Breast epithelium (tissue), 4 donors: ENCODE data around the gene SP6. TPM values are rescaled to one million over a fixed set of nuclear protein-coding genes. Genes with fewer than 3 reads are reported as not detected.

ENCODE experiments used
- DNase-seq, 2 donors: peaks; one replicate each; pipeline ENCODE4 v3.0.0-alpha.2; 2019; ENCODE audit warnings: low spot score in 2 of 2
- H3K27ac ChIP-seq, 2 donors: fragments of 200-600 bp; sonication (generic) in 1 of 2; one replicate each; pipeline ENCODE4 v1.5.1; 2016 to 2019; ENCODE audit warnings: mild to moderate bottlenecking in 1 of 2
- H3K27me3 ChIP-seq, 2 donors: fragments of 200-600 bp; sonication (generic) in 1 of 2; one replicate each; pipeline versions ENCODE4 v1.5.1 to v1.6.0; 2017 to 2019; ENCODE audit warnings: control low read depth in 1 of 2, mild to moderate bottlenecking in 1 of 2
- H3K36me3 ChIP-seq: fragments of 200-600 bp; one replicate; pipeline ENCODE4 v1.5.1; 2019
- H3K4me1 ChIP-seq, 2 donors: fragments of 200-600 bp; sonication (generic); one replicate each; pipeline ENCODE4 v1.5.1; 2016 to 2019; ENCODE audit warnings: control low read depth in 1 of 2
- H3K4me3 ChIP-seq, 3 donors: fragments of 200-600 bp; sonication (generic); 1 replicate in 2 of 3; 2 replicates in 1 of 3; pipeline ENCODE4 v1.5.1; 2016 to 2019; ENCODE audit warnings: mild to moderate bottlenecking in 3 of 3, moderate library complexity in 2 of 3
- H3K9me3 ChIP-seq, 2 donors: fragments of 200-600 bp; sonication (generic) in 1 of 2; one replicate each; pipeline ENCODE4 v1.5.1; 2016 to 2019; ENCODE audit warnings: control low read depth in 1 of 2
- CTCF ChIP-seq, 3 donors: fragments of 450-650 bp; IDR thresholded peaks; one replicate each; pipeline ENCODE4 v1.5.1; 2016 to 2017; ENCODE audit warnings: antibody characterized with exemption in 3 of 3, mild to moderate bottlenecking in 3 of 3, moderate library complexity in 3 of 3
- POLR2A ChIP-seq: fragments of 450-650 bp; IDR thresholded peaks from one replicate; pipeline ENCODE4 v1.6.1; 2016; ENCODE audit warnings: antibody characterized with exemption, mild to moderate bottlenecking, moderate library complexity
- POLR2AphosphoS5 ChIP-seq, 3 donors: sonication (generic); formaldehyde crosslinking; IDR thresholded peaks; one replicate each; pipeline ENCODE4 v1.6.1; 2017; ENCODE audit warnings: antibody characterized with exemption in 3 of 3
- intact Hi-C: fragments of 100-400 bp; cut with DNase I; formaldehyde crosslinking; loops from one replicate; pipeline ENCODE4 v1.15.1; 2023; ENCODE audit warnings: low total_unique reads
- total RNA-seq, 3 donors: library from RNA; depleted of rRNA; stranded (reverse); fragments of >200 nt; gene quantifications; one replicate each; pipeline ENCODE4 v1.1.0, GENCODE V29; 2016

SP6 gene
- total RNA-seq, 3 donors from 2014 or later, result 0.48 to 5.3 (median 3.6) TPM

- no peak overlapping the region for H3K27ac ChIP-seq
- H3K4me3 ChIP-seq, result no peak overlapping the region
- H3K27me3 ChIP-seq, result no peaks in the 10 kb centered on the region
Observed at GRCh38 chr17:47862621-47863440, 11.9 kb upstream of the SP6 start.

DNA sequence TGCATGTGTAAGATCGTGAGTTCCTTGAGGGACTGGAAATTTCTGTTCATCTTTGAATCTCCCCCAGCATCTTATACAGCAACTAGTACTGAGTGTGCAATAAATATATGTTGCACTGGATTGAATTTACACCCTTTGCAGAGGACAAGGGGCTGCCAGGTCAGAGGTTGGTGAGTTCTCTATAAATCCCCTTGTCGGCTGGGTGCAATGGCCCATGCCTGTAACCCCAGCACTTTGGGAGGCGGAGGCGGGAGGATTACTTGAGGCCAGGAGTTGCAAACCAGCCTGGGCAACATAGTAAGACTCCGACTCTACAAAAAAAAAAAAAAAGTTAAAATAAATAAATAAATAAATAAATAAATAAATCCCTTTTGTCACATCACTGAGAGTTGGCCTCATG is 9.4 kb upstream of the SP6 start:
- Histone ChIP-seq H3K4me3 (no peak overlapping the region), H3K9me3 (no peaks in the 10 kb centered on the region), H3K36me3 (no peaks in the 10 kb centered on the region), H3K27me3 (no peaks in the 10 kb centered on the region), H3K4me1 (peaks cover 0 to 2% of the 10 kb centered on the region in 2 donors), H3K27ac (no peak overlapping the region)
- intact Hi-C loops, result no loop called here
- no peak for DNase-seq
- TF ChIP-seq CTCF (IDR thresholded peaks at IDR 0.05), result no peak
- TF ChIP-seq POLR2AphosphoS5 (IDR thresholded peaks at IDR 0.05), result no peak
- TF ChIP-seq POLR2A, result no peak

More at GRCh38 chr17:47862621-47863440, 11.9 kb upstream of the SP6 start:
- no peak for DNase-seq
- no peaks in the 10 kb centered on the region for H3K9me3 ChIP-seq
- no peaks in the 10 kb centered on the region for H3K36me3 ChIP-seq
- peaks cover 0 to 14% of the 10 kb centered on the region in 2 donors for H3K4me1 ChIP-seq
- no peak for TF ChIP-seq POLR2AphosphoS5 (IDR thresholded peaks at IDR 0.05)
- no peak for TF ChIP-seq CTCF (IDR thresholded peaks at IDR 0.05)
- TF ChIP-seq POLR2A, result no peak
- intact Hi-C loops, result no loop called here

DNA sequence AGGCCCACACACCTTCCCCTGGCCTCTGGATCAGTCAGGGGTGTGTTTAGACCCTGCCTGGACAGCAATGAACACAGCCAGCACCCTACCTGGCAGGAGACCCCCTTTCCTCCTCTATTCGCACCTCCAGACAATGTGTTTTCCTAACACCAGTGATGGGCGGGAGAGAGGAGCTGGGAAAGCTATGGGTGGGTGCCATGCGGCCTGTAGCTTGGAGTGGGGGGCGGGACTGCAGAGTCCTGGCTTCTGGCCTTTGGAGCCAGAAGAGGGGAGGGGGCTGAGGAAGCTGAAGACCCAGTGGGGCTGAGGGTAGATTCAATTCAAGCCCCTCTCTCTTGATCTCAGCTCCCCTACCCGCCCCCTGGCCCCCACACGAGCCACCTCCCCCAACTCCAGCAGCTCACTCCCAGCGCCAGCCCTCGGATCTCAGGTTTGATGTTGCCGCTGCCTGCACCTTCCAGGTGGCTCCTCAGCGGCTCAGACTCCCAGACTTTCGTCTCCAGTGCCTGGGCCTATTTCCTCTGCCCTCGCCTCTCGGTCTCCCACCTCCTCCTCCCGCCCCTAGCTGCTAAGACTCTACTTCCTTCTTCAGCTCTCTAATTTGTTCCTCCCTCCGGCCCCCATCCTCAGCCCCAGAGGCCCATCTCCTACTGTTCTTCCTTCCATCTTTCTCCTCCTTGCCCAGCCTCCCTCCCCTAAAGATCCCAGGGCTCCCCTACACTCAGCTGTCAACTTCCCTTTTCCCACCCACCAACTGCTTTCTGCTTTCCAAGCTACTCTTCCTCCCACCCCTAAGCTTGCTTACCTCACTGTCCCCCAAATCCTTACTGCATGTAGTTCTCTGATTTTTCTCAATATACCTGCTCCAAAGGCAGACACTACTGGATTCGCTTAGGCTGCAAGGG is 6.8 kb upstream of the SP6 start:
- H3K9me3 ChIP-seq, result no peaks in the 10 kb centered on the region
- intact Hi-C loops, result no loop called here
- H3K4me3 ChIP-seq, result no peak overlapping the region
- H3K36me3 ChIP-seq, result no peaks in the 10 kb centered on the region
- H3K4me1 ChIP-seq, result no peaks in the 10 kb centered on the region
- H3K27me3 ChIP-seq, result peaks cover 0 to 7% of the 10 kb centered on the region in 2 donors
- DNase-seq, result no peak
- TF ChIP-seq CTCF (IDR thresholded peaks at IDR 0.05) (no peak), POLR2AphosphoS5 (IDR thresholded peaks at IDR 0.05) (no peak), POLR2A (no peak)
- H3K27ac ChIP-seq, result no peak overlapping the region

GRCh38 chr17:47856830-47857229 is 5.9 kb upstream of the SP6 start:
- H3K27ac ChIP-seq, result peak overlapping the region in 1 of 2 donors; percentile 38
- H3K36me3 ChIP-seq, result no peaks in the 10 kb centered on the region
- no peak for DNase-seq
- H3K4me1 ChIP-seq, result no peaks in the 10 kb centered on the region
- TF ChIP-seq CTCF (IDR thresholded peaks at IDR 0.05), result no peak
- TF ChIP-seq POLR2A, result no peak
- no peak for TF ChIP-seq POLR2AphosphoS5 (IDR thresholded peaks at IDR 0.05)
- no peaks in the 10 kb centered on the region for H3K9me3 ChIP-seq
- intact Hi-C loops, result no loop called here
- H3K27me3 ChIP-seq, result peaks cover 0 to 11% of the 10 kb centered on the region in 2 donors
- no peak overlapping the region for H3K4me3 ChIP-seq
